GM21367 (cell line): Measurements from ENCODE around the gene HPS3.
A peak's percentile ranks its signal among the peaks of the same experiment; 100 is the strongest.
"Not testable (repeated sequence)": the region's sequence is repeated elsewhere in the genome, so short reads cannot be mapped to it uniquely, and the experiment has no call there.

Experiments
- ATAC-seq: cut with Tn5 transposase; IDR thresholded peaks from one replicate; pipeline ENCODE4 v1.9.1; 2021; ENCODE audit not compliant: unreplicated experiment

Gene HPS3

GRCh38 chr3:149129326-149130205 is at the start of gene HPS3:
Gene HPS3, plus strand, starts transcription at chr3:149129638. Its CDS starts 86 bp downstream, at chr3:149129724.
- ATAC-seq, result peak; percentile 93

- ATAC-seq, result no peak
Measured at GRCh38 chr3:149080011-149080698, 49.3 kb upstream of the HPS3 start.

GRCh38 chr3:149080699-149081091 is 48.7 kb upstream of the HPS3 start:
- no peak for ATAC-seq

GRCh38 chr3:149081772-149082171 is 47.7 kb upstream of the HPS3 start:
- no peak for ATAC-seq

- ATAC-seq, result peak; percentile 24
Measured at GRCh38 chr3:149085828-149086231, 43.6 kb upstream of the HPS3 start.

- peak; percentile 99 for ATAC-seq
Measured at GRCh38 chr3:149086232-149086988, 43.0 kb upstream of the HPS3 start, which contains the start of gene HLTF. Gene HLTF, minus strand, starts transcription at chr3:149086533. Its CDS starts 197 bp downstream, at chr3:149086336.

GRCh38 chr3:149087208-149087607 is 42.2 kb upstream of the HPS3 start:
- ATAC-seq, result no peak

GRCh38 chr3:149089395-149089794 is 40.0 kb upstream of the HPS3 start:
- no peak for ATAC-seq

GRCh38 chr3:149090461-149090860 is 39.0 kb upstream of the HPS3 start:
- no peak for ATAC-seq

- ATAC-seq, result no peak
Measured at GRCh38 chr3:149090907-149091306, 38.5 kb upstream of the HPS3 start.

GRCh38 chr3:149091983-149092382 is 37.5 kb upstream of the HPS3 start:
- no peak for ATAC-seq

GRCh38 chr3:149095487-149095886 is 34.0 kb upstream of the HPS3 start:
- peak; percentile 91 for ATAC-seq

- ATAC-seq, result not testable (repeated sequence)
Measured at GRCh38 chr3:149097987-149098386, 31.5 kb upstream of the HPS3 start.

GRCh38 chr3:149101154-149101553 is 28.3 kb upstream of the HPS3 start:
- no peak for ATAC-seq

GRCh38 chr3:149101641-149102040 is 27.8 kb upstream of the HPS3 start:
- ATAC-seq, result no peak

- no peak for ATAC-seq
Measured at GRCh38 chr3:149104484-149104883, 25.0 kb upstream of the HPS3 start.

- ATAC-seq, result no peak
Measured at GRCh38 chr3:149114458-149114857, 15.0 kb upstream of the HPS3 start.

GRCh38 chr3:149115114-149115513 is 14.3 kb upstream of the HPS3 start:
- ATAC-seq, result no peak

- ATAC-seq, result no peak
Measured at GRCh38 chr3:149118724-149119123, 10.7 kb upstream of the HPS3 start.

GRCh38 chr3:149119466-149119865 is 10.0 kb upstream of the HPS3 start:
- no peak for ATAC-seq
